Mesothelial cell of epicardium (in vitro differentiated cells): ENCODE results near the gene ARHGAP21. TPM values are rescaled to one million over a fixed set of nuclear protein-coding genes. Genes with fewer than 3 reads are reported as not detected.
"Not testable (repeated sequence)": the region's sequence is repeated elsewhere in the genome, so short reads cannot be mapped to it uniquely, and the experiment has no call there.

Source experiments
- DNase-seq, 2 experiments: peaks; one replicate each; pipeline ENCODE4 v3.0.0; 2021; ENCODE audit warnings: low spot score in 2 of 2; ENCODE audit not compliant: unreplicated experiment in 2 of 2
- H3K27ac Mint-ChIP-seq: 2 replicates; pipeline ENCODE4 v1.8.0; 2021; ENCODE audit warnings: mixed read lengths
- H3K27me3 Mint-ChIP-seq: 2 replicates; pipeline ENCODE4 v1.8.0; 2021; ENCODE audit warnings: low read depth, mixed read lengths
- H3K36me3 Mint-ChIP-seq: 2 replicates; pipeline ENCODE4 v1.8.0; 2021; ENCODE audit warnings: mixed read lengths
- H3K4me1 Mint-ChIP-seq: 2 replicates; pipeline ENCODE4 v1.8.0; 2021; ENCODE audit warnings: mixed read lengths
- H3K4me3 Mint-ChIP-seq: 2 replicates; pipeline ENCODE4 v1.8.0; 2021; ENCODE audit warnings: mild to moderate bottlenecking, moderate library complexity, mixed read lengths
- H3K9me3 Mint-ChIP-seq: 2 replicates; pipeline ENCODE4 v1.8.0; 2021; ENCODE audit warnings: mixed read lengths
- CTCF ChIP-seq: fragments of 200-600 bp; sonication (generic); IDR thresholded peaks from one replicate; pipeline ENCODE4 v1.5.0; 2021; ENCODE audit warnings: antibody characterized with exemption; ENCODE audit not compliant: unreplicated experiment
- total RNA-seq: library from RNA; stranded (reverse); gene quantifications from 3 replicates; pipeline ENCODE4 v1.2.1, GENCODE V29; 2021

ARHGAP21 gene
- total RNA-seq, 1 donor from 2014 or later: 119 TPM

GRCh38 chr10:24668247-24668646 is 55.4 kb downstream of the ARHGAP21 start:
- peaks cover 25% of the 10 kb centered on the region for H3K36me3 Mint-ChIP-seq
- H3K4me3 Mint-ChIP-seq: no peak overlapping the region
- DNase-seq: no peak
- H3K9me3 Mint-ChIP-seq: no peaks in the 10 kb centered on the region
- H3K27me3 Mint-ChIP-seq: no peaks in the 10 kb centered on the region
- no peak for TF ChIP-seq CTCF
- peaks cover 3% of the 10 kb centered on the region for H3K4me1 Mint-ChIP-seq
- H3K27ac Mint-ChIP-seq: no peak overlapping the region

DNA sequence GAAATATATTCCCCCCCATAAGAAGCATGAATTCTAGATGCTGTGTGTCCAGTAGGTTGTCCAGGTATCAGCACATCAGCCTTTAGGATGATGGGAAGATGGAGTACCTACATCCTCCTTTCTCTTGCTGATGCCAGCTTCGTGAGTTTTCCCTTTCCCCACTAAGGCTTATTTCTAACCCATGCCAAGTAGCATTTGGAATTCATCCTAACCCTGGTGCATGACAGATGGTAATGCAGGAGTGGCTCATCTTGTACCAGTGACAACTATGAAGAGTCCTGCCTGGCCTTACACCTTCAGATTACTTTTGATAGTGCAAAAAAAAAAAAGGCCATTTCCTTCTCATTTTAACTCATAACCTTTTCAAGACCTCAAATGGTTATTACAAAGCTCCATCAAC is 58.7 kb downstream of the ARHGAP21 start:
- H3K9me3 Mint-ChIP-seq: no peaks in the 10 kb centered on the region
- no peak overlapping the region for H3K4me3 Mint-ChIP-seq
- peaks cover 30% of the 10 kb centered on the region for H3K36me3 Mint-ChIP-seq
- H3K4me1 Mint-ChIP-seq: no peaks in the 10 kb centered on the region
- no peak overlapping the region for H3K27ac Mint-ChIP-seq
- DNase-seq: no peak
- H3K27me3 Mint-ChIP-seq: no peaks in the 10 kb centered on the region
- TF ChIP-seq CTCF: no peak

GRCh38 chr10:24661376-24661775 is 62.3 kb downstream of the ARHGAP21 start:
- Mint-ChIP-seq H3K4me1 (no peaks in the 10 kb centered on the region), H3K9me3 (peaks cover 10% of the 10 kb centered on the region), H3K27me3 (no peaks in the 10 kb centered on the region), H3K36me3 (peaks cover 33% of the 10 kb centered on the region), H3K4me3 (no peak overlapping the region), H3K27ac (peak overlapping the region; percentile 34)
- TF ChIP-seq CTCF: no peak
- no peak for DNase-seq

GRCh38 chr10:24658319-24658718 is 65.4 kb downstream of the ARHGAP21 start:
- DNase-seq, H3K27ac Mint-ChIP-seq, H3K9me3 Mint-ChIP-seq, H3K27me3 Mint-ChIP-seq, H3K4me1 Mint-ChIP-seq, H3K4me3 Mint-ChIP-seq: not testable (repeated sequence)
- H3K36me3 Mint-ChIP-seq: peaks cover 36% of the 10 kb centered on the region

DNA sequence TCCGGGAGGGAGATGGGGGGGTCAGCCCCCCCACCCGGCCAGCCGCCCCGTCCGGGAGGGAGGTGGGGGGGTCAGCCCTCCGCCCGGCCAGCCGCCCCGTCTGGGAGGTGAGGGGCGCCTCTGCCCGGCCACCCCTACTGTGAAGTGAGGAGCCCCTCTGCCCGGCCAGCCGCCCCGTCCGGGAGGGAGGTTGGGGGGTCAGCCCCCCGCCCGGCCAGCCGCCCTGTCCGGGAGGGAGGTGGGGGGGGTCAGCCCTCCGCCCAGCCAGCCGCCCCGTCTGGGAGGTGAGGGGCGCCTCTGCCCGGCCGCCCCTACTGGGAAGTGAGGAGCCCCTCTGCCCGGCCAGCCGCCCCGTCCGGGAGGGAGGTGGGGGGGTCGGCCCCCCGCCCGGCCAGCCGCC is 67.4 kb downstream of the ARHGAP21 start:
- not testable (repeated sequence) for H3K9me3 Mint-ChIP-seq, H3K27ac Mint-ChIP-seq

DNA sequence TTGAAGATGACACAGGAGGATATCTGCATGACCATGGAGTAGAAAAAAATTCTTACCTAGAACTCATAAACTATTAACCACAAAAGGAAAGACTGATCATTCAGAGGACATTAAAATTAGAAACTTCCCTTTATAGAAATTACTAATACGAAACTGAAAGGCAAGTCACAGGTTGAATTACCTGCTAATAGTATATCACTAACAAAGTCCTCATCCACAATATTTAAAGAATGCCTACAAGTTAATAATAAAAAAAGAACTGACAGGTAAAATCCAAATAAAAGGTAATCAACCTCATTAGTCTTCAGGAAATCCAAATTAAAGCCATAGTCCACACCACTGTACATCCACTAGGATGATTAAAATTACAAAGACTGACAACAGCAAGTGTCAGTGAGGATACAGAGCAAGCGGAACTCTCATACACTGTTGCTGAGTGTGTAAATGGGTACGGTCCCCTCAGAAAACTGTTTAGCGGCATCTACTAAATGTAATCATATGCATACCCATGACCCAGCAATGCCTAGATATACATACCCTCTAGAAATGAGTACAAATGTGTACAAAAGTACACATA is 71.2 kb downstream of the ARHGAP21 start:
- no peak for DNase-seq
- H3K36me3 Mint-ChIP-seq: peaks cover 28% of the 10 kb centered on the region
- H3K4me3 Mint-ChIP-seq: no peak overlapping the region
- H3K27me3 Mint-ChIP-seq: peaks cover 2% of the 10 kb centered on the region
- peaks cover 4% of the 10 kb centered on the region for H3K4me1 Mint-ChIP-seq
- H3K27ac Mint-ChIP-seq: no peak overlapping the region
- TF ChIP-seq CTCF: no peak
- no peaks in the 10 kb centered on the region for H3K9me3 Mint-ChIP-seq

More for the DNA sequence above, 67.4 kb downstream of the ARHGAP21 start:
- not testable (repeated sequence) for H3K4me3 Mint-ChIP-seq, DNase-seq, H3K4me1 Mint-ChIP-seq, H3K27me3 Mint-ChIP-seq
- H3K36me3 Mint-ChIP-seq: peaks cover 40% of the 10 kb centered on the region

DNA sequence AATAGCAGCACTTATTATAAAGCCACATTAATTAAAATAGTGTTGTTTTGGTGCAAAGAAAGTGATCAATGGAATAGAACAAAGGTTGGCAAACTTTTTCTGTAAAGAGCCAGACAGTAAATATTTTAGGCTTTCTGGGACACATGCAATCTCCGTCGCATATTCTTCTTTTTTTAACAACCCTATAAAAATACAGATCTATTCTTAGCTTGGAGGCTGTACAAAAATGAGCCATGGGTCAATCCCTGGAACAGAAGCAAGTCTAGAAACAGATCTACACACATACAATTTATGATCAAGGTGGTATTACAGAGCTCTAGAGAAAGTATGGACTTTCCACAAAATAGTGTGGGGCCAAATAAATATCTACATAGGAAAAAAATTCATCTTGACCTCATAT is 71.8 kb downstream of the ARHGAP21 start:
- no peak overlapping the region for H3K4me3 Mint-ChIP-seq
- no peaks in the 10 kb centered on the region for H3K9me3 Mint-ChIP-seq
- TF ChIP-seq CTCF: no peak
- DNase-seq: no peak
- no peak overlapping the region for H3K27ac Mint-ChIP-seq
- peaks cover 4% of the 10 kb centered on the region for H3K4me1 Mint-ChIP-seq
- H3K36me3 Mint-ChIP-seq: peaks cover 30% of the 10 kb centered on the region
- peaks cover 2% of the 10 kb centered on the region for H3K27me3 Mint-ChIP-seq
